BJ (cell line): ENCODE data around the gene MST1. TPM values are rescaled to one million over a fixed set of nuclear protein-coding genes. Genes with fewer than 3 reads are reported as not detected.
A peak's percentile ranks its signal among the peaks of the same experiment; 100 is the strongest.

Experiments
- CTCF ChIA-PET: fragments of 350-600 bp; formaldehyde crosslinking; extraction: SDS; loops from one replicate; lab custom pipeline; 2021; ENCODE audit warnings: antibody characterized with exemption, inconsistent platforms; lab: Yijun Ruan, JAX
- POLR2A ChIA-PET: fragments of 300-600 bp; sonication (Branson Sonifier 250); formaldehyde crosslinking; extraction: SDS; loops from one replicate; lab custom pipeline; 2021; ENCODE audit warnings: antibody characterized with exemption; lab: Charles Lee
- DNase-seq: peaks from one replicate; pipeline ENCODE4 v3.0.0-alpha.2; 2011; ENCODE audit warnings: low read depth
- H3K27me3 ChIP-seq: 2 replicates; pipeline ENCODE4 v1.6.0; 2011; ENCODE audit warnings: low read length; ENCODE audit not compliant: control insufficient read depth, insufficient read depth
- H3K36me3 ChIP-seq: 2 replicates; pipeline ENCODE4 v1.5.1; 2011; ENCODE audit warnings: low read length; ENCODE audit not compliant: control insufficient read depth, insufficient read depth
- H3K4me3 ChIP-seq: 2 replicates; pipeline ENCODE4 v1.5.1; 2011; ENCODE audit warnings: low read depth, mild to moderate bottlenecking, control low read depth, low read length
- CTCF ChIP-seq: IDR thresholded peaks from 2 replicates; pipeline ENCODE4 v1.5.1; 2011; ENCODE audit warnings: low read depth, mild to moderate bottlenecking, control low read depth, inconsistent platforms, low read length, moderate library complexity; ENCODE audit not compliant: insufficient read depth
- polyA minus RNA-seq: library from RNA; depleted of rRNA, polyadenylated mRNA; stranded (reverse); fragments of >200 nt; gene quantifications from 2 replicates; pipeline ENCODE4 v1.2.3, GENCODE V29; 2011; rRNA and poly(A)+ RNA removed
- polyA plus RNA-seq: library from polyadenylated mRNA; depleted of rRNA; stranded (reverse); fragments of >200 nt; gene quantifications from 2 replicates; pipeline ENCODE4 v1.2.3, GENCODE V29; 2011; rRNA removed

MST1 gene
- 5.5 and 10.7 TPM in 2 replicates for polyA plus RNA-seq
- 1.0 and 5.0 TPM in 2 replicates for polyA minus RNA-seq

GRCh38 chr3:49689046-49689907 lies at the start of gene MST1, which contains the start of gene RNF123:
Gene MST1, minus strand, starts transcription at chr3:49689474. Its CDS starts 783 bp downstream, at chr3:49688691.
Gene RNF123, plus strand, starts transcription at chr3:49689557. Its CDS starts 1,609 bp downstream, at chr3:49691166.
- ChIA-PET POLR2A (no interaction called here), CTCF (interaction anchor here (0.6 to 1.6 kb wide), 2 partner anchors 12 to 43 kb away, joined by 3 to 7 read pairs; no protein-coding TSS in a partner anchor)
- Histone ChIP-seq H3K27me3 (no peaks in the 10 kb centered on the region), H3K36me3 (peaks cover 3% of the 10 kb centered on the region), H3K4me3 (peak within 1 kb of the TSS; percentile 90)
- TF ChIP-seq CTCF: peak; percentile 56
- DNase-seq: no peak

- CTCF ChIA-PET: no interaction called here
These were observed 48.9 kb upstream of the MST1 start for GRCh38 chr3:49738067-49738713.

GRCh38 chr3:49734752-49735151 lies 45.5 kb upstream of the MST1 start:
- no peak for TF ChIP-seq CTCF
- peaks cover 22% of the 10 kb centered on the region for H3K36me3 ChIP-seq
- CTCF ChIA-PET: interaction anchor here (1.5 kb wide), 1 partner anchor 33 kb away, joined by 5 read pairs; no protein-coding TSS in a partner anchor
- H3K27me3 ChIP-seq: no peaks in the 10 kb centered on the region
- no peak overlapping the region for H3K4me3 ChIP-seq
- POLR2A ChIA-PET: no interaction called here
- DNase-seq: no peak

More at GRCh38 chr3:49738067-49738713, 48.9 kb upstream of the MST1 start:
- DNase-seq: no peak
- POLR2A ChIA-PET: no interaction called here
- TF ChIP-seq CTCF: no peak
- Histone ChIP-seq H3K27me3 (no peaks in the 10 kb centered on the region), H3K36me3 (peaks cover 12% of the 10 kb centered on the region), H3K4me3 (no peak overlapping the region)

GRCh38 chr3:49733551-49733950 lies 44.3 kb upstream of the MST1 start:
- CTCF ChIA-PET: no interaction called here
- TF ChIP-seq CTCF: no peak
- DNase-seq: no peak
- Histone ChIP-seq H3K4me3 (no peak overlapping the region), H3K27me3 (no peaks in the 10 kb centered on the region), H3K36me3 (peaks cover 22% of the 10 kb centered on the region)
- POLR2A ChIA-PET: no interaction called here

GRCh38 chr3:49732597-49732996 lies 43.3 kb upstream of the MST1 start:
- ChIA-PET CTCF (interaction anchor here (0.9 kb wide), 1 partner anchor 107 kb away, joined by 3 read pairs; no protein-coding TSS in a partner anchor), POLR2A (no interaction called here)
- peaks cover 22% of the 10 kb centered on the region for H3K36me3 ChIP-seq
- no peak for DNase-seq
- no peak for TF ChIP-seq CTCF
- no peaks in the 10 kb centered on the region for H3K27me3 ChIP-seq
- no peak overlapping the region for H3K4me3 ChIP-seq
